Activated CD8-positive, alpha-beta memory T cell treated with anti-CD3 and anti-CD28 coated beads for 36 hours (primary cell): ENCODE data around the gene C3orf18. TPM values are rescaled to one million over a fixed set of nuclear protein-coding genes. Genes with fewer than 3 reads are reported as not detected.

Source experiments
- CTCF ChIA-PET: fragments of 350-600 bp; sonication (Branson Sonifier 250); formaldehyde crosslinking; loops from one replicate; lab custom pipeline; 2021; ENCODE audit warnings: antibody characterized with exemption; lab: Charles Lee
- POLR2A ChIA-PET: fragments of 350-600 bp; sonication (Branson Sonifier 250); formaldehyde crosslinking; loops from one replicate; lab custom pipeline; 2021; ENCODE audit warnings: antibody characterized with exemption; lab: Charles Lee
- total RNA-seq, 2 experiments: library from RNA; stranded (reverse); gene quantifications; one replicate each; pipeline ENCODE4 v1.2.3, GENCODE V29; 2021

The C3orf18 gene
- total RNA-seq, 2 experiments from 2014 or later: 11.3 to 12.7 TPM

GRCh38 chr3:50573566-50574443 lies 6.3 kb upstream of the C3orf18 start:
- ChIA-PET POLR2A (interaction anchor here (1.7 to 12.5 kb wide), 3 partner anchors 16 to 46 kb away, joined by 5 to 594 read pairs (median 289); partner anchors contain the start of genes CISH and MAPKAPK3), CTCF (interaction anchor here (1.1 to 21.0 kb wide), 6 partner anchors 8 to 79 kb away, joined by 4 to 600 read pairs (median 13); partner anchors contain the start of genes CISH and MAPKAPK3)

DNA sequence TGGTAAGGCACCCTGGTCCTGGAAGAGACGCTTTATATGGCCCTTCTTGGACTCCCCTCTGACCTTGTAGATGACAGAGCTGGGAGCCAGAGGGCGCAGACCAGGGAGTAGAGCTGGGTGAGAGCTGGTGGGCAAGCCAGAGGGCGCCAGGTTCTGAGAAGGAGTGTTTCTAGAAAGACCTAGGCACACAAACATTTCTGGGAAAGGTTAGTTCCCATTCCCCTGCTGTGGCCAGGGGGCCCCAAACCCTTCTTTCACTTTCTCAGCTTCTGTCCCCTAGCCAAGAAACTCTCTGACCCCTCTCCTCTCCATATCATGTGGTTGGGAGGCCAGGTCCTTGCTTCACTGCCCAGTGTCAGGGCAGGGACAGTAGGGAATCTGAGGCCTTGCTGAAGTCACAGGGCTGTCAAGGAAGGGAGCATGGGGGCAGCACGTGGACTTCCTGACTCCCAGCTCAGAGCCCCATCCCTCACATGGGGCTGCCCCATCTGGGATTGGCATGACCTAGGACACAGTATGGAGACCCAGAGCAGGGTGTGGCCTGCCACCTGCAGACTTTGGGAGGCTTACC lies 5.3 kb upstream of the C3orf18 start:
- CTCF ChIA-PET: interaction anchor here (0.8 to 21.0 kb wide), 8 partner anchors 9 to 326 kb away, joined by 3 to 600 read pairs (median 8); partner anchors contain the start of genes CISH and MAPKAPK3
- POLR2A ChIA-PET: interaction anchor here (1.1 to 12.5 kb wide), 5 partner anchors 17 to 235 kb away, joined by 3 to 594 read pairs (median 5); partner anchors contain the start of genes CISH and MAPKAPK3

DNA sequence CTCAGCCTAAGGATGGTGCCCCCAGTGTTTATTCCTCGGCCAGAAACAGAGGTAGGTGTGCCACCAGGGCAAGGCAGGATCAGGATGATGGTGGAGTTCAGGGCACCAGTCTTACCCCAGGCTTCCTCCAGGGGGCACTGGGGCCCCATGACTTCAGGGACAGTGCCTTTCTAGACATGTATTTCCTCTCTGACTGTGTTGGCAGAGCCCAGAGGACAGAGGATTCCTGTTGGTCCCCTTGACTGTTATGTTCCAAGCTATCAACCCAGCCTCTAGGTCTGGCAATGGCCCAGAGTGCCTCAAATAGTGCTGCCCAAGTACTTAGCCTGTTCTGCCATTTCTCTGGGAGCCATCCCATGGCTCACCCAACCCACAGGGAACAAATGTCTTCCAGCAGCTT lies 4.6 kb upstream of the C3orf18 start:
- ChIA-PET CTCF (interaction anchor here (0.6 to 21.0 kb wide), 10 partner anchors 10 to 338 kb away, joined by 3 to 600 read pairs (median 6); partner anchors contain the start of genes CISH and MAPKAPK3), POLR2A (interaction anchor here (1.1 to 12.5 kb wide), 6 partner anchors 18 to 234 kb away, joined by 3 to 594 read pairs (median 4); partner anchors contain the start of genes CISH and MAPKAPK3)

GRCh38 chr3:50571486-50571885 lies 3.9 kb upstream of the C3orf18 start:
- POLR2A ChIA-PET: interaction anchor here (1.2 to 12.5 kb wide), 4 partner anchors 18 to 82 kb away, joined by 3 to 594 read pairs (median 146); partner anchors contain the start of genes CISH and MAPKAPK3
- CTCF ChIA-PET: interaction anchor here (0.6 to 21.0 kb wide), 6 partner anchors 11 to 337 kb away, joined by 3 to 600 read pairs (median 10); partner anchors contain the start of genes CISH and MAPKAPK3

DNA sequence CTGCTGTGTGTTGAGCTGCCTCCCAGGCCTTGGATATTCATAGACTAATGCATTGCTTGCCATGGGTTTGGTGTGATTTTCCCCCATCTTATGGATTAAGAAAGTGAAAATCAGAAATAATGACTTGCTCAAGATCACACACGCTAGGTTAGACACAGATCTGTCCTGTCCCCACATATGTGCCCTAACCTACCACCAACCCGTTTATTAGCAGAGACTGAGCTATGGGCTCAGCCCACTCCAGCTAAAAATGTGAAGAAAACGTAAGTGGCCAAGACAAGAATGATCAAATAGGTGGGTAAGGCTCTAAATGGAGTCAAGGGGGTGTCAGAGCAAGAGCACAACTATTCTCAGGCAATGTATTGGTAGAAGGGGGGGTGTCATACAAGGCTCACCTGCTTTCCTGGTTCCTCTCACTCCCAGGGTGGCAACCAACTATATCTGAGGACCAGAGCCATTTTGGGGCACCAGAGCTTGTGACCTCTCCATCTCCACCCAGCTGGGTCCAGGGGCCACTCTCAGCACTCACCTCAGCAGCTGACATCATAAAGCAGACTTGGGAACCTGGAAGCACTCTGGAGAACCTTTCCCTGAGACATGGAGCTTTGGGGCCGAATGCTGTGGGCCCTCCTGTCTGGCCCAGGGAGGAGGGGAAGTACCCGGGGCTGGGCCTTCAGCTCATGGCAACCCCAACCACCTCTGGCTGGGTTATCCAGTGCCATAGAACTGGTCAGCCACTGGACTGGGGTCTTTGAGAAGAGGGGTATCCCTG lies 3.1 kb upstream of the C3orf18 start:
- CTCF ChIA-PET: interaction anchor here (1.0 to 21.0 kb wide), 8 partner anchors 11 to 230 kb away, joined by 3 to 600 read pairs (median 5); partner anchors contain the start of genes CISH, MAPKAPK3 and RASSF1

GRCh38 chr3:50568947-50569749 lies 1.6 kb upstream of the C3orf18 start, which contains the start of gene HEMK1:
TSS of gene HEMK1 (plus strand) at chr3:50569522. CDS start at chr3:50571105, 1,583 bp downstream.
- ChIA-PET POLR2A (interaction anchor here (0.6 to 12.5 kb wide), 8 partner anchors 9 to 251 kb away, joined by 3 to 594 read pairs (median 4); partner anchors contain the start of genes CISH and MAPKAPK3), CTCF (interaction anchor here (0.7 to 21.0 kb wide), 7 partner anchors 21 to 227 kb away, joined by 3 to 600 read pairs (median 4); partner anchors contain the start of genes CISH and MAPKAPK3)

More for the DNA sequence above, 3.1 kb upstream of the C3orf18 start:
- POLR2A ChIA-PET: interaction anchor here (1.0 to 12.5 kb wide), 5 partner anchors 19 to 234 kb away, joined by 3 to 594 read pairs (median 4); partner anchors contain the start of genes CISH and MAPKAPK3

GRCh38 chr3:50567011-50567385 lies 549 bp downstream of the C3orf18 start:
- ChIA-PET CTCF (interaction anchor here (0.6 to 21.0 kb wide), 11 partner anchors 11 to 861 kb away, joined by 3 to 600 read pairs (median 3); partner anchors contain the start of genes CISH and MAPKAPK3), POLR2A (interaction anchor here (1.1 to 12.5 kb wide), 4 partner anchors 22 to 217 kb away, joined by 4 to 594 read pairs (median 8); partner anchors contain the start of genes CISH, MAPKAPK3 and NPRL2)

- ChIA-PET POLR2A (no interaction called here), CTCF (interaction anchor here (1.8 to 21.0 kb wide), 2 partner anchors 22 to 44 kb away, joined by 6 to 600 read pairs; partner anchors contain the start of genes CISH and MAPKAPK3)
Measured at GRCh38 chr3:50564321-50564720, 3.2 kb downstream of the C3orf18 start.

DNA sequence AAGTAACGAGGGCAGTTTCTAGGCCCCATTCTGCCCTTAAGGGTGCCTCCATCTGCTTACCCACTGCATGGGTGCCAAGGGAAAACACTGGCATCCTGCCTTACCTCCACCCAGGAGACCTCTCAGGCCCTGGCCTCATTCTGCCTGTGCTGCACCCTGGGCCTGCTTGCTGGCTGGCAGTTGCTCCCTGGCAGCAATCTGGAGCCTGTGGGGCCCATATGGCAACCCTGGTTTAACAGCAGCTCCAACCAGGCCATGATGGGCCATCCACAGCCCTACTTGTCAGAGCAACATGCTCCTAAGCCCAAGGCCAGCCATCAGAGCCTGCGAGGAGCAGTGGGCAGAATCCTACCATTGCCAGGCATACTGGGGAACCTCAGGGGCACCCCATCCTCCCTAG lies 3.7 kb downstream of the C3orf18 start:
- CTCF ChIA-PET: interaction anchor here (1.8 to 21.0 kb wide), 2 partner anchors 21 to 44 kb away, joined by 6 to 600 read pairs; partner anchors contain the start of genes CISH and MAPKAPK3
- POLR2A ChIA-PET: no interaction called here

GRCh38 chr3:50562861-50563260 lies 4.7 kb downstream of the C3orf18 start:
- ChIA-PET POLR2A (no interaction called here), CTCF (interaction anchor here (1.0 kb wide), 1 partner anchor 50 kb away, joined by 3 read pairs; no protein-coding TSS in a partner anchor)

DNA sequence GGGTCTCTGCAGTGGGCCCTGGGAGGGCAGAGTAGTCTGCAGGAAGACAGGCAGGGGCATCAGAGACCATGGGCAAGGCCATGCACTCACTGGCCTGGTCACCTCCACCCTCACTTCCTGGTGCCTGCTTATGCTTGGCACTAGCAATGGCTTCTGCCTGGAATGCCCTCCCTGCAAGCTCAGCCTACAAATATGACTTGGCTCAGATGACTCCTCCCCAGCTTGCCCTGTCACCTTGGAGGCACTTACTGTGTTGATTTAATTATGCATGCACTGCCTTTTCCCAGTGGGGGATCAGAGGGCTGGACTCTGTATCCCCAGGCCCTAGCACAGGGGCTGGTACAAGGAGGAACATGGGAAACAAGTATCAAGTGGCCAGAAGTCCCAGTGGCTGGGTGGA lies 7.8 kb downstream of the C3orf18 start:
- POLR2A ChIA-PET: no interaction called here
- CTCF ChIA-PET: no interaction called here

GRCh38 chr3:50557915-50558314 lies 9.6 kb downstream of the C3orf18 start:
- ChIA-PET CTCF (interaction anchor here (1.3 kb wide), 1 partner anchor 123 kb away, joined by 3 read pairs; no protein-coding TSS in a partner anchor), POLR2A (no interaction called here)

GRCh38 chr3:50557106-50557505 lies 10.4 kb downstream of the C3orf18 start:
- CTCF ChIA-PET: interaction anchor here (1.3 to 1.7 kb wide), 2 partner anchors 15 to 122 kb away, joined by 3 to 9 read pairs; no protein-coding TSS in a partner anchor
- POLR2A ChIA-PET: no interaction called here

GRCh38 chr3:50554553-50554952 lies 13.0 kb downstream of the C3orf18 start:
- ChIA-PET POLR2A (no interaction called here), CTCF (interaction anchor here (0.9 kb wide), 2 partner anchors 11 to 12 kb away, joined by 3 to 4 read pairs; no protein-coding TSS in a partner anchor)

GRCh38 chr3:50552598-50552997 lies 14.9 kb downstream of the C3orf18 start:
- CTCF ChIA-PET: interaction anchor here (1.3 kb wide), 1 partner anchor 15 kb away, joined by 5 read pairs; the partner anchor contains the start of gene C3orf18
- POLR2A ChIA-PET: no interaction called here

DNA sequence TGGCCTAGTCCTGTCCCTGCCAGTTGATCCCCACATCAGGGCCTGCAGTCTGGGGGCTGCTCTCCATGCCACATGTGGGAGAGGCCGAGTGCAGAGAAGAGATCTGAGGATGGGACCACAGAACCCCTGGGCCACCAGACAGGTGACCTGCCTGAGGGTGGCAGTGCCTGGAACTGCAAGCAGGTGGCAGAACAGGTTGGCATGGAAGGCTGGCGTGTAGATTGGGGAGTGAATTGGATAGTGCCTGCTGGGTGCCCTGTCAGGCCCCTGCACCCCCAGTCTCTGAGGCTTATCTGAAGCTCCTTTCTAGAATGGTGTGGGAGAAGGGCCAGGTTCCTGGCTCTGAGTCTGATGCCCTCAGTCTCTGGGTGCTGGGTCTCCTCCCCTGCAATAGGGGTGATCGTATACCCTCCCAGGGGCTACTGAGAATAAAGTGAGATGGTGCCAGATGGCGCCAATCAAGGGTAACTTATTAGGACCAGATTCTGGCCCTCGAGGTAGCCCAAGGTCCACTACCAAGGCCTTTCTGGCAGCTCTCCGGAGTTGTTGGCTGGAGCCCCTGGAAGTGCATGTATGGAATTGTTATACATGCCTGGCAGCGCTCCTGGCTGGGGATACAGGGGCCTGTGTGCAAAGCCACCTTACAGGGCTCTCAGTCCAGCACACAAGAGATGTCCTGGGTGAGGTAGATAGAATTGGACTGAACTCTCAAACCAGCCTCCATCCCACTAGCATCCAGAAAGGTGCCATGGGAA lies 15.7 kb downstream of the C3orf18 start:
- ChIA-PET POLR2A (no interaction called here), CTCF (interaction anchor here (1.3 kb wide), 1 partner anchor 16 kb away, joined by 5 read pairs; the partner anchor contains the start of gene C3orf18)
